MM.1S (cell line): Measurements from ENCODE around the gene POU3F3.

Source experiments
- CTCF ChIP-seq: fragments of 300-600 bp; sonication (generic); IDR thresholded peaks from 2 replicates; pipeline ENCODE4 v1.5.1; 2016; ENCODE audit warnings: antibody characterized with exemption, low read length, mixed read lengths
- EZH2 ChIP-seq: fragments of 300-600 bp; sonication (generic); optimal IDR thresholded peaks from 2 replicates; pipeline ENCODE3; 2017; ENCODE audit warnings: low read depth, mild to moderate bottlenecking, antibody characterized with exemption, low read length, mixed read lengths

- TF ChIP-seq CTCF: no peak
- no peak for TF ChIP-seq EZH2
Measured at GRCh38 chr2:104901037-104901881, 47.3 kb downstream of the POU3F3 start.
